ES-I3 (cell line): ENCODE data around the gene AMPD3.

ENCODE experiments used
- H3K36me3 ChIP-seq: 2 replicates; pipeline ENCODE4 v1.6.1; 2013; ENCODE audit warnings: mild to moderate bottlenecking, low read length, control low read depth, moderate library complexity; ENCODE audit not compliant: insufficient read depth
- H3K4me1 ChIP-seq: 2 replicates; pipeline ENCODE4 v1.6.1; 2013; ENCODE audit warnings: mild to moderate bottlenecking, control low read depth, low read length; ENCODE audit not compliant: insufficient read depth
- H3K9ac ChIP-seq: 2 replicates; pipeline ENCODE4 v1.6.1; 2013; ENCODE audit warnings: low read depth, mild to moderate bottlenecking, low read length, moderate library complexity
- H3K9me3 ChIP-seq: 2 replicates; pipeline ENCODE4 v1.6.1; 2013; ENCODE audit warnings: mild to moderate bottlenecking, low read length, moderate library complexity; ENCODE audit not compliant: control insufficient read depth, insufficient read depth

Gene AMPD3

DNA sequence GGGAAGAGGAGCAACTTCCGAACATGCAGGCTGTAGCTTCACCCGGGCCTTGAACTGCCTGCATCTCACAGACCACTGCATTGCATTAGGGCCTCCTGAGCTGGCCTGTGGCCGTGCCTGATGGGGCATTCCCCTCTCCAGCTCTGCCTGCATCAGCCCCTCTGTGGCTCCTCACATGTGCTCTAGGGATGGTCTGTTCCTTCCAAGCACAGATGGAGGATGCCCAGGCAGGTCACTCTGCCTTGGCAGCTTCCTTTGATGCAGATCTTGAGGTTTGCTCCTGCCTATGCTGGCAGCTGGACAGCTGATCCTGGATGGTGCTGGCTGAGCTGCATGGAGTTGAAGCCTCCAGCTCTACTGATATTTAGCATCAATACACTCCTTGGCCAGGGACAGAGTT, 28.5 kb downstream of the AMPD3 start:
- Histone ChIP-seq H3K4me1 (peaks cover 6% of the 10 kb centered on the region; the same call in 1 of the 2 replicates), H3K9me3 (no peaks in the 10 kb centered on the region), H3K9ac (no peak overlapping the region), H3K36me3 (no peaks in the 10 kb centered on the region)

DNA sequence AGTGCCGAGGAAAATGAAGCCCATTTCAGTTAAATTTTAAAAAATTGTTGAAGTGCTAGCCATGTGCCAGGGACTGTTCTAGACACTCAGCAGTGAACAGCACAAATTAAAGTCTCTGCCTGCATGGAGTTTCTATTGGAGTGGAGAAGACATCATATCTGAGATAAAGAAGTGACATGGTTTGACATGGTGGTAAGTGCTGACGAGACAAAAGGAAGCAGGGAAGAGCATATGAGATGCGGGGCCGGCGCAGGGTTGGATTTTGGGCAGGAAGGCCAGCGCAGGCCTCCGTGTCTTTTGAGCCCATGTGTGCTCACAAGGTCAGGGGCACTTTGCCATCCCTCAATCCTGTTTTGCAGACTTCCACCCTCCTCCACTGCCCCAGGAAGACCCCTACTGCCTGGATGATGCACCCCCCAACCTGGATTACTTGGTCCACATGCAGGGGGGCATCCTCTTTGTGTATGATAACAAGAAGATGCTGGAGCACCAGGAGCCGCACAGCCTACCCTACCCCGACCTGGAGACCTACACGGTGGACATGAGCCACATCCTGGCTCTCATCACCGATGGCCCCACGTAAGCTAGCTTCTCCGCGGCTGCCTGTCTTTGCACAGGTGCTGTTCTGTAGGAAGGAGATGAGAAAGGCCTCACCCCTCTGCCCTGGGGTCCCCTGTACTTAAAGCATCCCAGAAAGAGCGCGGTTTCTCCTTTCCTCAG, 29.6 kb downstream of the AMPD3 start:
- peaks cover 6% of the 10 kb centered on the region; the same call in 1 of the 2 replicates for H3K4me1 ChIP-seq
- H3K9me3 ChIP-seq, result no peaks in the 10 kb centered on the region
- no peaks in the 10 kb centered on the region for H3K36me3 ChIP-seq
- H3K9ac ChIP-seq, result no peak overlapping the region

GRCh38 chr11:10485646-10486045, 30.6 kb downstream of the AMPD3 start:
- no peak overlapping the region for H3K9ac ChIP-seq
- no peaks in the 10 kb centered on the region for H3K36me3 ChIP-seq
- no peaks in the 10 kb centered on the region for H3K9me3 ChIP-seq
- H3K4me1 ChIP-seq, result peaks cover 6% of the 10 kb centered on the region; the same call in 1 of the 2 replicates

DNA sequence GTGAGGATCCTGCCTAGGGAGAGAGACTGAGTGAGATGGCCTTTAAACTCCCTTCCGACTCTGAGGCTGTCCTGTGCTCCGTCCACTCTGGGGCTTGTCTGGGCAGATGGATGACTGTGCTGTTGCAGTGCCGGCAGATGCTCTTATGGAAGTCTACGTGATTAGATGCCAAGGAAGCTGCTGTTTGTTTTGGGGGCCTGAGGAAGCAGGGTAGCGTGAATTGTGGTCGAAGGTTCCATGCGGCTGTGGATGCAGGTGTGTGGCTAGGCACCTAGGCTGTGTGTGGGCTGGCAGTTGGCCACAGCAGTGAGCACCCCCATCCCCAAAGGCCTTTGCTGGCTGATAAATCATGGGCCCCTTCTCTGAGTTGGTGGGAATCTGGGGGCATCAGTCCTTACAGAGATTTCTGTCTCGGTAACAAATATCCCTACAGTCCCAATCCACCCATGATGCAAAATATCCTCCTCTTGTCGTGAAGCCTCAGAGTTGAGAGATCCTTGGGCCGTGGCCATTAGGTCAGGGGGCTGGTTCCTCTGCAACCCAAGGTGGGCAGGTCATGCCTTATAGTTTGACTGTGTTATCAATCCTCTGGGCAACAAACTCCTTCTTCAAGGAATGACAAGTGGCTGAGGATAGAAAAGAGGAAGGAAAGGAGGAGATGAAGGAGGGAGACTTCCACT, 31.2 kb downstream of the AMPD3 start:
- H3K9me3 ChIP-seq, result no peaks in the 10 kb centered on the region
- H3K36me3 ChIP-seq, result no peaks in the 10 kb centered on the region
- H3K4me1 ChIP-seq, result peaks cover 9% of the 10 kb centered on the region; the same call in 1 of the 2 replicates
- H3K9ac ChIP-seq, result no peak overlapping the region

GRCh38 chr11:10487002-10487647, 32.1 kb downstream of the AMPD3 start:
- Histone ChIP-seq H3K36me3 (no peaks in the 10 kb centered on the region), H3K9ac (no peak overlapping the region), H3K9me3 (no peaks in the 10 kb centered on the region), H3K4me1 (peaks cover 9% of the 10 kb centered on the region; the same call in 1 of the 2 replicates)

- H3K9ac ChIP-seq, result no peak overlapping the region
Measured at GRCh38 chr11:10488121-10488933, 33.3 kb downstream of the AMPD3 start.

GRCh38 chr11:10488934-10489691, 34.0 kb downstream of the AMPD3 start:
- no peaks in the 10 kb centered on the region for H3K36me3 ChIP-seq
- H3K4me1 ChIP-seq, result peaks cover 9% of the 10 kb centered on the region; the same call in 1 of the 2 replicates
- no peaks in the 10 kb centered on the region for H3K9me3 ChIP-seq
- no peak overlapping the region for H3K9ac ChIP-seq

More at GRCh38 chr11:10488121-10488933, 33.3 kb downstream of the AMPD3 start:
- peaks cover 9% of the 10 kb centered on the region; the same call in 1 of the 2 replicates for H3K4me1 ChIP-seq
- H3K9me3 ChIP-seq, result no peaks in the 10 kb centered on the region
- no peaks in the 10 kb centered on the region for H3K36me3 ChIP-seq

- peaks cover 9% of the 10 kb centered on the region; the same call in 1 of the 2 replicates for H3K4me1 ChIP-seq
- H3K9me3 ChIP-seq, result no peaks in the 10 kb centered on the region
- no peaks in the 10 kb centered on the region for H3K36me3 ChIP-seq
- H3K9ac ChIP-seq, result no peak overlapping the region
Measured at GRCh38 chr11:10490032-10490397, 35.0 kb downstream of the AMPD3 start.

GRCh38 chr11:10490398-10491241, 35.6 kb downstream of the AMPD3 start:
- Histone ChIP-seq H3K9ac (no peak overlapping the region), H3K9me3 (no peaks in the 10 kb centered on the region), H3K36me3 (no peaks in the 10 kb centered on the region), H3K4me1 (peaks cover 9% of the 10 kb centered on the region; the same call in 1 of the 2 replicates)

- peaks cover 9% of the 10 kb centered on the region; the same call in 1 of the 2 replicates for H3K4me1 ChIP-seq
- no peak overlapping the region for H3K9ac ChIP-seq
- no peaks in the 10 kb centered on the region for H3K9me3 ChIP-seq
- H3K36me3 ChIP-seq, result no peaks in the 10 kb centered on the region
Measured at GRCh38 chr11:10492084-10492483, 37.0 kb downstream of the AMPD3 start.

GRCh38 chr11:10493041-10493663, 38.1 kb downstream of the AMPD3 start:
- no peaks in the 10 kb centered on the region for H3K9me3 ChIP-seq
- H3K4me1 ChIP-seq, result peaks cover 7% of the 10 kb centered on the region; the same call in 1 of the 2 replicates
- H3K9ac ChIP-seq, result no peak overlapping the region
- no peaks in the 10 kb centered on the region for H3K36me3 ChIP-seq

- Histone ChIP-seq H3K9me3 (no peaks in the 10 kb centered on the region), H3K9ac (no peak overlapping the region), H3K4me1 (peaks cover 3% of the 10 kb centered on the region; the same call in 1 of the 2 replicates), H3K36me3 (no peaks in the 10 kb centered on the region)
Measured at GRCh38 chr11:10494636-10495463, 39.8 kb downstream of the AMPD3 start.
